Panc1 (cell line): Measurements from ENCODE around the gene TMEM87B. TPM values are rescaled to one million over a fixed set of nuclear protein-coding genes. Genes with fewer than 3 reads are reported as not detected.

Experiments
- ATAC-seq: fragments of 200-7000 bp; cut with Tn5 transposase; 2 replicates; pipeline ENCODE4 v1.9.1; 2020; ENCODE audit warnings: mild to moderate bottlenecking, moderate library complexity
- Bru-seq: library from RNA; stranded (reverse); fragments of 400-500 nt; gene quantifications from one replicate; lab custom pipeline; 2021; lab: Mats Ljungman, UMichigan
- BruChase-seq, 2 experiments: library from RNA; stranded (reverse); fragments of 400-500 nt; gene quantifications; one replicate each; lab custom pipeline; 2021; lab: Mats Ljungman, UMichigan
- BruUV-seq: library from RNA; stranded (reverse); fragments of 400-500 nt; replicated peaks from 2 replicates; lab custom pipeline; 2021; lab: Mats Ljungman, UMichigan
- CTCF ChIA-PET: fragments of 300-600 bp; sonication (Branson Sonifier 250); formaldehyde crosslinking; loops from one replicate; lab custom pipeline; 2022; ENCODE audit warnings: antibody characterized with exemption; lab: Charles Lee
- POLR2A ChIA-PET: fragments of 300-600 bp; sonication (Branson Sonifier 250); formaldehyde crosslinking; loops from one replicate; lab custom pipeline; 2022; ENCODE audit warnings: antibody characterized with exemption; lab: Charles Lee
- DNase-seq: peaks from one replicate; pipeline ENCODE4 v3.0.0-alpha.2; 2010; ENCODE audit warnings: low read depth, low spot score
- H3K27ac ChIP-seq: 2 replicates; pipeline ENCODE4 v1.5.1; 2011; ENCODE audit warnings: mild to moderate bottlenecking, low read length, inconsistent platforms
- H3K27me3 ChIP-seq: fragments of 200-500 bp; sonication (Bioruptor generic); 2 replicates; pipeline ENCODE4 v1.6.0; 2014; ENCODE audit warnings: low read length, inconsistent platforms; ENCODE audit not compliant: control insufficient read depth, insufficient read depth
- H3K36me3 ChIP-seq: fragments of 200-500 bp; sonication (Bioruptor generic); 2 replicates; pipeline ENCODE4 v1.5.1; 2014; ENCODE audit warnings: inconsistent platforms, mild to moderate bottlenecking, low read length, moderate library complexity; ENCODE audit not compliant: control insufficient read depth, insufficient read depth
- H3K4me1 ChIP-seq: 2 replicates; pipeline ENCODE4 v1.5.1; 2011; ENCODE audit warnings: inconsistent platforms, mild to moderate bottlenecking, low read length, moderate library complexity; ENCODE audit not compliant: control insufficient read depth, insufficient read depth
- H3K4me3 ChIP-seq, 2 experiments: 2 replicates each; pipeline ENCODE4 v1.5.1; 2011 to 2012; ENCODE audit warnings: low read depth in 2 of 2, low read length in 2 of 2, mild to moderate bottlenecking in 2 of 2, inconsistent platforms in 1 of 2, moderate library complexity in 1 of 2
- H3K9me3 ChIP-seq: fragments of 200-500 bp; sonication (Bioruptor generic); 2 replicates; pipeline ENCODE4 v1.5.1; 2014; ENCODE audit warnings: low read depth, mild to moderate bottlenecking, inconsistent platforms, low read length, moderate library complexity; ENCODE audit not compliant: control insufficient read depth, insufficient read depth
- CTCF ChIP-seq: fragments of 450-650 bp; IDR thresholded peaks from 2 replicates; pipeline ENCODE4 v1.5.1; 2017; ENCODE audit warnings: mild to moderate bottlenecking
- POLR2AphosphoS5 ChIP-seq: IDR thresholded peaks from 2 replicates; pipeline ENCODE4 v1.6.1; 2012; ENCODE audit warnings: mild to moderate bottlenecking, low read depth, low read length, moderate library complexity
- REST ChIP-seq, 2 experiments: IDR thresholded peaks; 2 replicates each; pipeline ENCODE4 v1.6.1; 2011 to 2012; ENCODE audit warnings: low read depth in 2 of 2, control low read depth in 1 of 2, low read length in 1 of 2, mild to moderate bottlenecking in 1 of 2, moderate library complexity in 1 of 2; ENCODE audit not compliant: insufficient read depth in 1 of 2
- SIN3A ChIP-seq: IDR thresholded peaks from 2 replicates; pipeline ENCODE4 v1.6.1; 2012; ENCODE audit warnings: low read depth, mild to moderate bottlenecking, low read length, moderate library complexity, borderline replicate concordance; ENCODE audit not compliant: insufficient read depth
- TCF7L2 ChIP-seq: IDR thresholded peaks from 2 replicates; pipeline ENCODE4 v1.6.1; 2011; ENCODE audit warnings: mild to moderate bottlenecking, low read depth, low read length, inconsistent platforms
- in situ Hi-C: cut with HindIII; loops from 2 replicates; pipeline ENCODE4 v1.10.0; 2016; ENCODE audit warnings: low sequenced_read_pairs, low pct_unique_long_range_greater_than_20kb
- intact Hi-C: fragments of 100-400 bp; cut with micrococcal nuclease; formaldehyde crosslinking; loops from one replicate; pipeline ENCODE4 v1.10.0; 2022; ENCODE audit not compliant: unreplicated experiment
- long read RNA-seq: library from polyadenylated mRNA; unstranded; transcript quantifications from one replicate; pipeline ENCODE4 v2.0.0, GENCODE V29; 2021; ENCODE audit not compliant: unreplicated experiment
- polyA plus RNA-seq: library from polyadenylated mRNA; unstranded; fragments of >200 nt; gene quantifications from one replicate; pipeline ENCODE4 v1.2.1, GENCODE V29; 2012; ENCODE audit warnings: missing spikeins; ENCODE audit not compliant: insufficient read length
- total RNA-seq: library from RNA; stranded (reverse); gene quantifications from one replicate; pipeline ENCODE4 v1.2.1, GENCODE V29; 2021; ENCODE audit not compliant: unreplicated experiment

TMEM87B gene
- total RNA-seq: 22.8 TPM
- polyA plus RNA-seq: 17.1 TPM
- percentile 78 among the genes with signal in this experiment for Bru-seq, nascent RNA
- BruChase-seq, experiment 1, labeled RNA remaining after a 2-hour chase: percentile 80 among the genes with signal in this experiment
- BruChase-seq, experiment 2, labeled RNA remaining after a 6-hour chase: percentile 85 among the genes with signal in this experiment
- long read RNA-seq, full-length matches to known transcripts: 36 of 52 reads
- long read RNA-seq, partial matches to known transcripts: 3 of 52 reads
- long read RNA-seq, other reads (novel, unspliced or antisense): 13 of 52 reads

GRCh38 chr2:112054847-112055729 lies at the start of gene TMEM87B:
Gene TMEM87B, plus strand, starts transcription at chr2:112055269. Its CDS starts 323 bp downstream, at chr2:112055592.
- in situ Hi-C loops: no loop called here
- H3K4me1 ChIP-seq: peaks cover 14% of the 10 kb centered on the region
- CTCF ChIA-PET: interaction anchor here (0.6 kb wide), 2 partner anchors 34 to 267 kb away, joined by 3 to 4 read pairs; no protein-coding TSS in a partner anchor
- H3K27ac ChIP-seq: peak within 1 kb of the TSS; percentile 81
- ATAC-seq: peak; percentile 79
- peak; percentile 57 for DNase-seq
- H3K9me3 ChIP-seq: no peaks in the 10 kb centered on the region
- peaks cover 2% of the 10 kb centered on the region; the same call in 1 of the 2 replicates for H3K36me3 ChIP-seq
- no TSS peak for BruUV-seq
- POLR2A ChIA-PET: interaction anchor here (0.6 to 0.7 kb wide), 2 partner anchors 42 to 127 kb away, joined by 3 read pairs; no protein-coding TSS in a partner anchor
- H3K27me3 ChIP-seq: no peaks in the 10 kb centered on the region
- H3K4me3 ChIP-seq: peak within 1 kb of the TSS; percentile 82 to 92
- intact Hi-C loops: no loop called here
- TF ChIP-seq POLR2AphosphoS5 (peak; percentile 53; the same call in 1 of the 2 replicates), CTCF (no peak), SIN3A (peak; percentile 66; the same call in 1 of the 2 replicates)

DNA sequence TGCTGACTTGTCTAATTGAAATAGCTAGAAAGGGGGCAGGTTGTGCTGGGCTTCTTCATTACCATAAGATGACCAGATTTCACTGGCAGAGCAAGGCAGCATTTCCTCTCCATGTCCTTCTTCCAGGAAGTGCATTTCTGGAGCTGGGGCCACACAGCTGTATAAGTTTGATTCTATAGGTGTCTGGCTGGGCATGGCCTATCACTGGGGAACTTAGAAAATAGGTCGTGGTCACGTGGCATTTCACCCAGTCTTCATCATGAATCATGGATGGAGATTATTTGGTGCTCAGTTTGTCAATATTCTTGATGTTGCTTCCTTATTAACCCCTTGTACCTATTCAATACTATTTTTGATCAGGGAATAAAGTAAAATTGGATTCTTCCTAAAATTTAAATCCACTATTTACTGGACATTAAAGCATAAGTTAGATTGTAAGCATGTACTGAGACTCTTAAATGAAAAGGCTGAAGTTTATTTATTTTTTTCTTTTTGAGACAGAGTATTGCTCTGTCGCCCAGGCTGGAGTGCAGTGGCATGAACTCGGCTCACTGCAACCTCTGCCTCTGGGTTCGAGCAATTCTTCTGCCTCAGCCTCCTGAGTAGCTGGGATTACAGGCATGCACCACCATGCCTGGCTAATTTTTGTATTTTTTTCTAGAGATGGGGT lies 49.5 kb upstream of the TMEM87B start:
- TF ChIP-seq TCF7L2 (no peak), SIN3A (no peak), POLR2AphosphoS5 (no peak), REST (IDR thresholded peaks at IDR 0.05; ENCODE audit: insufficient read depth in 1 of 2, low read depth in 2 of 2, low read length in 1 of 2) (no peak), CTCF (no peak)
- no peaks in the 10 kb centered on the region for H3K9me3 ChIP-seq
- CTCF ChIA-PET: no interaction called here
- H3K4me3 ChIP-seq: no peak overlapping the region
- H3K4me1 ChIP-seq: no peaks in the 10 kb centered on the region
- BruUV-seq: no TSS peak
- H3K27ac ChIP-seq: no peak overlapping the region
- POLR2A ChIA-PET: no interaction called here
- no peaks in the 10 kb centered on the region; the same call in 1 of the 2 replicates for H3K36me3 ChIP-seq
- in situ Hi-C loops (no loop called here), intact Hi-C loops (no loop called here)
- DNase-seq (no peak), ATAC-seq (no peak)
- H3K27me3 ChIP-seq: no peaks in the 10 kb centered on the region
